NOMO-1 (cell line): ENCODE results near the gene SERGEF.
"Not testable (repeated sequence)": the region's sequence is repeated elsewhere in the genome, so short reads cannot be mapped to it uniquely, and the experiment has no call there.

Experiments used
- DNase-seq, 2 experiments: peaks; one replicate each; lab custom pipeline; 2025; ENCODE audit not compliant: unreplicated experiment in 2 of 2; lab: John Stamatoyannopoulos, UW

SERGEF gene

GRCh38 chr11:17868398-17868797 lies 144.4 kb downstream of the SERGEF start:
- not testable (repeated sequence) for DNase-seq

GRCh38 chr11:17867341-17867740 lies 145.5 kb downstream of the SERGEF start:
- no peak for DNase-seq

- no peak for DNase-seq
Measured at GRCh38 chr11:17865765-17866428, 146.9 kb downstream of the SERGEF start.

- no peak for DNase-seq
Measured at GRCh38 chr11:17864478-17864941, 148.3 kb downstream of the SERGEF start.

GRCh38 chr11:17861036-17861755 lies 151.7 kb downstream of the SERGEF start:
- no peak for DNase-seq

- DNase-seq = no peak
Measured at GRCh38 chr11:17859552-17859951, 153.3 kb downstream of the SERGEF start.

GRCh38 chr11:17855531-17856290 lies 157.1 kb downstream of the SERGEF start:
- DNase-seq = no peak

- DNase-seq = no peak
Measured at GRCh38 chr11:17853280-17853679, 159.6 kb downstream of the SERGEF start.

- DNase-seq = no peak
Measured at GRCh38 chr11:17852246-17852645, 160.6 kb downstream of the SERGEF start.

GRCh38 chr11:17851697-17852096 lies 161.2 kb downstream of the SERGEF start:
- no peak for DNase-seq

GRCh38 chr11:17850336-17850735 lies 162.5 kb downstream of the SERGEF start:
- no peak for DNase-seq

GRCh38 chr11:17848715-17849114 lies 164.1 kb downstream of the SERGEF start:
- no peak for DNase-seq

- no peak for DNase-seq
Measured at GRCh38 chr11:17846852-17847453, 165.9 kb downstream of the SERGEF start.

GRCh38 chr11:17845431-17845881 lies 167.4 kb downstream of the SERGEF start:
- DNase-seq = no peak

GRCh38 chr11:17840101-17840548 lies 172.7 kb downstream of the SERGEF start:
- DNase-seq = no peak

- DNase-seq = no peak
Measured at GRCh38 chr11:17839450-17839849, 173.4 kb downstream of the SERGEF start.

- DNase-seq = no peak
Measured at GRCh38 chr11:17838102-17838501, 174.7 kb downstream of the SERGEF start.

GRCh38 chr11:17831883-17832282 lies 181.0 kb downstream of the SERGEF start:
- DNase-seq = no peak

GRCh38 chr11:17831228-17831627 lies 181.6 kb downstream of the SERGEF start:
- DNase-seq = no peak

- DNase-seq = no peak
Measured at GRCh38 chr11:17828311-17828751, 184.5 kb downstream of the SERGEF start.

GRCh38 chr11:17827006-17827405 lies 185.8 kb downstream of the SERGEF start:
- DNase-seq = no peak
